Psoas muscle (tissue), 8 donors: ENCODE measurements around the gene TOP3B. TPM values are rescaled to one million over a fixed set of nuclear protein-coding genes. Genes with fewer than 3 reads are reported as not detected.
"Not testable (repeated sequence)": the region's sequence is repeated elsewhere in the genome, so short reads cannot be mapped to it uniquely, and the experiment has no call there.

ENCODE experiments used
- ATAC-seq, 4 donors: fragments of 200-7000 bp; cut with Tn5 transposase; one replicate each; pipeline ENCODE4 v1.9.1; 2020; ENCODE audit warnings: moderate library complexity in 3 of 4, mild to moderate bottlenecking in 2 of 4
- DNase-seq, 2 donors: peaks; one replicate each; pipeline ENCODE4 v3.0.0-alpha.2; 2020
- H3K27ac ChIP-seq: fragments of 200-600 bp; one replicate; pipeline ENCODE4 v1.8.0; 2022
- H3K27me3 ChIP-seq, 3 donors: fragments of 200-600 bp in 1 of 3; one replicate each; pipeline versions ENCODE4 v1.6.1 to v1.8.0; 2013 to 2022; ENCODE audit warnings: low read length in 2 of 3, mild to moderate bottlenecking in 2 of 3, moderate library complexity in 1 of 3; ENCODE audit not compliant: insufficient read depth in 3 of 3
- H3K36me3 ChIP-seq, 2 donors: fragments of 200-600 bp in 1 of 2; one replicate each; pipeline versions ENCODE4 v1.6.1 to v1.8.0; 2013 to 2022; ENCODE audit warnings: low read depth in 1 of 2, mild to moderate bottlenecking in 1 of 2, moderate library complexity in 1 of 2; ENCODE audit not compliant: insufficient read depth in 1 of 2
- H3K4me1 ChIP-seq: fragments of 200-600 bp; one replicate; pipeline ENCODE4 v1.8.0; 2022
- H3K4me3 ChIP-seq: fragments of 200-600 bp; one replicate; pipeline ENCODE4 v1.8.0; 2022; ENCODE audit warnings: mild to moderate bottlenecking
- H3K9me3 ChIP-seq: fragments of 200-600 bp; one replicate; pipeline ENCODE4 v1.8.0; 2022
- CTCF ChIP-seq: fragments of 200-600 bp; IDR thresholded peaks from one replicate; pipeline ENCODE4 v1.8.0; 2022; ENCODE audit warnings: antibody characterized with exemption
- WGBS, 3 donors: extraction: QIAGEN DNeasy Blood & Tissue Kit; methylation state at CpG; one replicate each; pipeline versions ENCODE4 v1.1.6 to v1.1.7; 2013; 5-methylcytosine and 5-hydroxymethylcytosine counted together
- intact Hi-C, 2 donors: fragments of 100-400 bp; cut with DNase I; formaldehyde crosslinking; loops; one replicate each; pipeline versions ENCODE4 v1.11.0 to v1.14.2; 2022
- polyA plus RNA-seq, 3 donors: library from polyadenylated mRNA; stranded (reverse); fragments of 200-250 nt; gene quantifications; one replicate each; pipeline ENCODE4 v1.2.3, GENCODE V29; 2013
- total RNA-seq, 4 donors: library from RNA; stranded (reverse); fragmentation: NEBNext Ultra II Directional in 2 of 4; extraction: Animal tissue kit (Norgen Biotek cat#: 25700) in 2 of 4; gene quantifications; one replicate each; pipeline versions ENCODE4 v1.2.1 to v1.2.4, GENCODE V29; 2021 to 2023
- donor health status: healthy with polysubstance abuse.
- donor health status: DM: no; HTN: no; CAD: no; lungs with moderate emphysema.
- donor health status: Bipolar disorder and iron deficiency.
- donor health status: healthy.
- donor health status: DM: yes; HTN: yes; CAD: no.
- donor health status: DM: no; HTN: no; CAD: no.
- donor health status: DM: no; HTN: no; CAD: no.
- donor health status: DM: yes; HTN: yes; CAD: no.

TOP3B gene
- total and polyA plus RNA-seq, 7 donors = 5.4 to 13.5 (median 8.1) TPM

GRCh38 chr22:21940521-21940920, 42.1 kb downstream of the TOP3B start:
- no peak for ATAC-seq
- H3K36me3 ChIP-seq = peaks cover 0 to 30% of the 10 kb centered on the region in 2 donors
- intact Hi-C loops = no loop called here

GRCh38 chr22:21939935-21940334, 42.7 kb downstream of the TOP3B start:
- not testable (repeated sequence) for H3K27me3 ChIP-seq, H3K4me3 ChIP-seq, H3K9me3 ChIP-seq, ATAC-seq, DNase-seq
- Histone ChIP-seq H3K27ac (peak overlapping the region; percentile 84), H3K36me3 (peaks cover 0 to 29% of the 10 kb centered on the region in 2 donors), H3K4me1 (peaks cover 40% of the 10 kb centered on the region)
- intact Hi-C loops = loop anchor here (2.0 to 5.0 kb wide), 4 partner anchors 13 to 228 kb away; partner anchors contain the start of genes PPM1F (in 2 of the 2) and MAPK1 (in 1 of the 2)
- WGBS, 3 donors = 67 to 75% (median 73%) methylated on average over 5 of the region's 5 CpGs

More at GRCh38 chr22:21940521-21940920, 42.1 kb downstream of the TOP3B start:
- Histone ChIP-seq H3K4me3 (no peak overlapping the region), H3K9me3 (no peaks in the 10 kb centered on the region), H3K4me1 (peaks cover 45% of the 10 kb centered on the region), H3K27me3 (no peaks in the 10 kb centered on the region), H3K27ac (peak overlapping the region; percentile 84)
- WGBS, 3 donors = 78 to 80% (median 80%) methylated on average over 3 of the region's 3 CpGs
- no peak for DNase-seq
- no peak for TF ChIP-seq CTCF

- DNase-seq = no peak
- intact Hi-C loops = loop anchor here (2.0 to 5.0 kb wide), 4 partner anchors 13 to 227 kb away; partner anchors contain the start of genes PPM1F (in 2 of the 2) and MAPK1 (in 1 of the 2)
- no peak for ATAC-seq
- Histone ChIP-seq H3K4me1 (peaks cover 40% of the 10 kb centered on the region), H3K9me3 (no peaks in the 10 kb centered on the region), H3K4me3 (peak overlapping the region; percentile 59), H3K36me3 (peaks cover 0 to 26% of the 10 kb centered on the region in 2 donors), H3K27me3 (no peaks in the 10 kb centered on the region), H3K27ac (peak overlapping the region; percentile 84)
- 59 to 65% (median 63%) methylated on average over 10 of the region's 10 CpGs for WGBS, 3 donors
- no peak for TF ChIP-seq CTCF
These were observed 43.1 kb downstream of the TOP3B start for GRCh38 chr22:21939461-21939913.

- no peak for DNase-seq
- no peak for TF ChIP-seq CTCF
- no peaks in the 10 kb centered on the region for H3K9me3 ChIP-seq
- WGBS, 3 donors = 55 to 59% (median 56%) methylated on average over 11 of the region's 11 CpGs
- H3K36me3 ChIP-seq = peaks cover 0 to 21% of the 10 kb centered on the region in 2 donors
- intact Hi-C loops = loop anchor here (2.0 to 5.0 kb wide), 4 partner anchors 14 to 227 kb away; partner anchors contain the start of genes PPM1F (in 2 of the 2) and MAPK1 (in 1 of the 2)
- ATAC-seq = no peak
- H3K27me3 ChIP-seq = no peaks in the 10 kb centered on the region
- H3K4me1 ChIP-seq = peaks cover 40% of the 10 kb centered on the region
- H3K27ac ChIP-seq = peak overlapping the region; percentile 84
- peak overlapping the region; percentile 59 for H3K4me3 ChIP-seq
These were observed 43.7 kb downstream of the TOP3B start for GRCh38 chr22:21938906-21939305.

GRCh38 chr22:21938071-21938822, 44.3 kb downstream of the TOP3B start:
- Histone ChIP-seq H3K27ac (peak overlapping the region; percentile 84), H3K9me3 (no peaks in the 10 kb centered on the region), H3K4me3 (peak overlapping the region; percentile 59), H3K4me1 (peaks cover 35% of the 10 kb centered on the region), H3K36me3 (peaks cover 0 to 25% of the 10 kb centered on the region in 2 donors), H3K27me3 (no peaks in the 10 kb centered on the region)
- intact Hi-C loops = loop anchor here (2.0 to 5.0 kb wide), 4 partner anchors 15 to 226 kb away; partner anchors contain the start of genes PPM1F (in 2 of the 2) and MAPK1 (in 1 of the 2)
- DNase-seq (peak; percentile 94 to 98), ATAC-seq (peak; percentile 86 to 95 (median 92))
- 2 to 4% (median 3%) methylated on average over 41 to 42 of the region's 42 CpGs for WGBS, 3 donors
- TF ChIP-seq CTCF = peak; percentile 100
